Sigmoid colon (tissue), 7 donors: ENCODE data around the gene SLC14A1. TPM values are rescaled to one million over a fixed set of nuclear protein-coding genes. Genes with fewer than 3 reads are reported as not detected.

ENCODE experiments used
- DNase-seq: peaks from one replicate; pipeline ENCODE4 v3.0.0-alpha.2; 2019
- H3K27ac ChIP-seq, 4 donors: fragments of 200-600 bp; sonication (generic); one replicate each; pipeline ENCODE4 v1.5.1; 2016 to 2019; ENCODE audit warnings: mild to moderate bottlenecking in 1 of 4
- H3K27me3 ChIP-seq, 3 donors: fragments of 200-600 bp; sonication (generic); one replicate each; pipeline ENCODE4 v1.5.1; 2019; ENCODE audit warnings: mild to moderate bottlenecking in 1 of 3
- H3K36me3 ChIP-seq, 4 donors: fragments of 200-600 bp; sonication (generic); one replicate each; pipeline ENCODE4 v1.5.1; 2016 to 2019
- H3K4me1 ChIP-seq, 4 donors: fragments of 200-600 bp; sonication (generic); one replicate each; pipeline ENCODE4 v1.5.1; 2017 to 2019
- H3K4me3 ChIP-seq, 4 donors: fragments of 200-600 bp; sonication (generic); one replicate each; pipeline ENCODE4 v1.5.1; 2017 to 2019; ENCODE audit warnings: mild to moderate bottlenecking in 2 of 4, moderate library complexity in 1 of 4
- H3K9me3 ChIP-seq, 4 donors: fragments of 200-600 bp in 3 of 4; sonication (generic) in 3 of 4; one replicate each; pipeline versions ENCODE4 v1.5.1 to v1.6.1; 2013 to 2019
- CTCF ChIP-seq, 4 experiments: fragments of 450-650 bp in 3 of 4; fragments of 200-600 bp in 1 of 4; IDR thresholded peaks; one replicate each; pipeline ENCODE4 v1.5.1; 2016 to 2019; ENCODE audit warnings: antibody characterized with exemption in 4 of 4, mild to moderate bottlenecking in 3 of 4, moderate library complexity in 2 of 4
- EP300 ChIP-seq, 4 donors: sonication (generic); formaldehyde crosslinking; IDR thresholded peaks; one replicate each; pipeline ENCODE4 v1.6.1; 2017; ENCODE audit warnings: antibody characterized with exemption in 4 of 4
- POLR2A ChIP-seq, 2 donors: fragments of 450-650 bp; IDR thresholded peaks; one replicate each; pipeline ENCODE4 v1.6.1; 2016; ENCODE audit warnings: antibody characterized with exemption in 2 of 2, mild to moderate bottlenecking in 2 of 2, moderate library complexity in 2 of 2
- POLR2AphosphoS5 ChIP-seq, 4 donors: sonication (generic); formaldehyde crosslinking; IDR thresholded peaks; one replicate each; pipeline ENCODE4 v1.6.1; 2017; ENCODE audit warnings: antibody characterized with exemption in 4 of 4
- WGBS, 2 donors: extraction: QIAGEN DNeasy Blood & Tissue Kit; methylation state at CpG; one replicate each; pipeline ENCODE4 v1.1.7; 2013; 5-methylcytosine and 5-hydroxymethylcytosine counted together
- intact Hi-C: fragments of 100-400 bp; cut with DNase I; formaldehyde crosslinking; loops from one replicate; pipeline ENCODE4 v1.15.1; 2023
- polyA plus RNA-seq, 3 donors: library from polyadenylated mRNA; stranded (reverse); fragments of 200-250 nt; gene quantifications; one replicate each; pipeline ENCODE4 v1.2.3, GENCODE V29; 2013
- total RNA-seq, 4 donors: library from RNA; depleted of rRNA; stranded (reverse); fragments of >200 nt; gene quantifications; one replicate each; pipeline ENCODE4 v1.1.0, GENCODE V29; 2016
- donor health status: healthy with polysubstance abuse.
- donor health status: Bipolar disorder and iron deficiency.
- donor health status: healthy.

The SLC14A1 gene
- total and polyA plus RNA-seq, 7 donors = 0.69 to 14.4 (median 1.6) TPM; not detected in 2

- Histone ChIP-seq H3K27me3 (peaks cover 0 to 3% (median 0%) of the 10 kb centered on the region in 3 donors), H3K4me1 (no peaks in the 10 kb centered on the region), H3K4me3 (no peak overlapping the region), H3K36me3 (no peaks in the 10 kb centered on the region), H3K9me3 (no peaks in the 10 kb centered on the region), H3K27ac (no peak overlapping the region)
- no peak for TF ChIP-seq POLR2AphosphoS5 (IDR thresholded peaks at IDR 0.05)
- no peak for TF ChIP-seq POLR2A (IDR thresholded peaks at IDR 0.05)
- TF ChIP-seq CTCF (IDR thresholded peaks at IDR 0.05) = no peak
- no peak for TF ChIP-seq EP300 (IDR thresholded peaks at IDR 0.05)
- no peak for DNase-seq
- intact Hi-C loops = no loop called here
- 91 to 93% methylated on average over 7 of the region's 7 CpGs for WGBS, 2 donors
These were observed 4.9 kb upstream of the SLC14A1 start for GRCh38 chr18:45719106-45719505.

GRCh38 chr18:45722899-45723298 is 1.1 kb upstream of the SLC14A1 start:
- H3K27me3 ChIP-seq = peaks cover 0 to 3% (median 0%) of the 10 kb centered on the region in 3 donors
- H3K4me1 ChIP-seq = no peaks in the 10 kb centered on the region
- H3K27ac ChIP-seq = no peak overlapping the region
- no peaks in the 10 kb centered on the region for H3K9me3 ChIP-seq
- 1 to 4% methylated on average over 5 of the region's 5 CpGs for WGBS, 2 donors
- H3K4me3 ChIP-seq = no peak overlapping the region
- H3K36me3 ChIP-seq = no peaks in the 10 kb centered on the region
- intact Hi-C loops = no loop called here
- DNase-seq = peak; percentile 79
- TF ChIP-seq CTCF (IDR thresholded peaks at IDR 0.05) (peak in 1 of 4 experiments; percentile 19), POLR2AphosphoS5 (IDR thresholded peaks at IDR 0.05) (no peak), EP300 (IDR thresholded peaks at IDR 0.05) (no peak), POLR2A (IDR thresholded peaks at IDR 0.05) (no peak)

- intact Hi-C loops = no loop called here
- TF ChIP-seq CTCF (IDR thresholded peaks at IDR 0.05) = no peak
- no peak for TF ChIP-seq POLR2AphosphoS5 (IDR thresholded peaks at IDR 0.05)
- TF ChIP-seq POLR2A (IDR thresholded peaks at IDR 0.05) = no peak
- TF ChIP-seq EP300 (IDR thresholded peaks at IDR 0.05) = no peak
- 65 to 75% methylated on average over 4 of the region's 4 CpGs for WGBS, 2 donors
- Histone ChIP-seq H3K36me3 (no peaks in the 10 kb centered on the region), H3K9me3 (no peaks in the 10 kb centered on the region), H3K27me3 (peaks cover 0 to 3% (median 0%) of the 10 kb centered on the region in 3 donors), H3K4me1 (no peaks in the 10 kb centered on the region), H3K27ac (no peak overlapping the region), H3K4me3 (no peak overlapping the region)
- no peak for DNase-seq
These were observed 620 bp downstream of the SLC14A1 start for GRCh38 chr18:45724601-45725000.

GRCh38 chr18:45725336-45725735 is 1.4 kb downstream of the SLC14A1 start:
- Histone ChIP-seq H3K9me3 (no peaks in the 10 kb centered on the region), H3K27me3 (peaks cover 0 to 3% (median 0%) of the 10 kb centered on the region in 3 donors), H3K4me3 (no peak overlapping the region), H3K4me1 (no peaks in the 10 kb centered on the region), H3K27ac (no peak overlapping the region), H3K36me3 (no peaks in the 10 kb centered on the region)
- no peak for TF ChIP-seq POLR2AphosphoS5 (IDR thresholded peaks at IDR 0.05)
- TF ChIP-seq EP300 (IDR thresholded peaks at IDR 0.05) = no peak
- no peak for TF ChIP-seq POLR2A (IDR thresholded peaks at IDR 0.05)
- no peak for TF ChIP-seq CTCF (IDR thresholded peaks at IDR 0.05)
- 74 to 91% methylated on average over 4 of the region's 4 CpGs for WGBS, 2 donors
- no peak for DNase-seq
- intact Hi-C loops = no loop called here

GRCh38 chr18:45726603-45727002 is 2.6 kb downstream of the SLC14A1 start:
- no peaks in the 10 kb centered on the region for H3K9me3 ChIP-seq
- no peak overlapping the region for H3K4me3 ChIP-seq
- peaks cover 0 to 3% (median 0%) of the 10 kb centered on the region in 3 donors for H3K27me3 ChIP-seq
- H3K27ac ChIP-seq = no peak overlapping the region
- no peaks in the 10 kb centered on the region for H3K4me1 ChIP-seq
- intact Hi-C loops = no loop called here
- WGBS, 2 donors = 73 to 81% methylated on average over 3 of the region's 3 CpGs
- TF ChIP-seq POLR2A (IDR thresholded peaks at IDR 0.05) (no peak), EP300 (IDR thresholded peaks at IDR 0.05) (no peak), POLR2AphosphoS5 (IDR thresholded peaks at IDR 0.05) (no peak), CTCF (IDR thresholded peaks at IDR 0.05) (no peak)
- DNase-seq = no peak
- no peaks in the 10 kb centered on the region for H3K36me3 ChIP-seq
